Measurements from ENCODE around the gene PLXNA3.
A peak's percentile ranks its signal among the peaks of the same experiment; 100 is the strongest.

PLXNA3 gene

DNA sequence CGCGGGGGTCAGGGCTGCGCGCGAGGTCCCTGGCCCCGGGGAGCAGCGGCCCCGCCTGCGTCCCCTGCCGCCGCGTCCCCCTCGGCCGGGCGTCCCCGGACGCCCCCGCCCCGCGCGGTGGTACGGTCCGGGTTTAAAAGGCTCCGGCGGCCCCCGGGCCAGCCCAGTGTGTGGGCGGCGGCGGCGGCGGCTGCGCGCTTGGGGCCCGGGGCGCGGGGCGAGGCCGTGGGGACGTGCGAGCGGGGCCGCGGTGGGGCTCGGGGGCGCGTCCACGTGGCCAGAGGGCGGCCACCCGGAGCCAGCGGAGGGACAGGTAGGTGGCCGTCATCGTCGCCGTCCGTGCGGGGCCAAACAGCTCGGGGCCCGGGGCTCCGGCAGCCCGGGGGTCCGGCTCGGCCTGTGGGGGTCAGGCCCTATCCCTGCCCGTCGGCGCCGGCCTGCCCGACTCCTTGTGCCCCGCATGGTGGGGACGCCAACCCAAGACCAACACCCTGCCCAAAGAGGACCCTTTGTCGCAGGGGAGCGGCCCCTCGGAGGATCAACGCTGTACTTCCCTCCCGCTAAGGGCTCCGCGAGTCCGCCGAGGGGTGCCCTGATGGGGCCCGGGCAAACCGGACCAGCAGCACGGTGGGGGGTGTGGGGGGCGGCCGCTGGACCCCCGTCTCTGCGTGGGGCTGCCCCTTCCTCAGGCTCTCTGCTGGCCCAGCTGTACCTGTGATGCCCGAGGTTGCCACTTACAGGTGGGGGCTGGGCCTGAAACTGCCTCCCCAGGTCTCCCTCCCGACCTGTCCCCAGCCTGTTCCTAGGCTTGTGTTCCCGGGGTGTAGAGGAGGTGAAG is at the start of gene PLXNA3:
Gene PLXNA3, plus strand, starts transcription at position 166 of the 838 bp plus-strand sequence. CDS start 1,903 bp downstream, outside the sequence.
- peaks cover 0 to 6% (median 0%) of the 10 kb centered on the region in 5 donors for H3K27me3 ChIP-seq (ENCODE audit: control insufficient read depth in 5 of 5, insufficient read depth in 4 of 5, low read length in 5 of 5)
- H3K4me3 ChIP-seq (ENCODE audit: low read depth in 1 of 5, low read length in 5 of 5): peak within 1 kb of the TSS; percentile 59 to 74 (median 66)
- peaks cover 0 to 20% (median 12%) of the 10 kb centered on the region in 5 donors for H3K4me1 ChIP-seq (ENCODE audit: control insufficient read depth in 5 of 5, insufficient read depth in 5 of 5, low read length in 5 of 5)
- no peaks in the 10 kb centered on the region for H3K9me3 ChIP-seq (ENCODE audit: control insufficient read depth in 5 of 5, low read length in 5 of 5)
- H3K36me3 ChIP-seq (ENCODE audit: control insufficient read depth in 5 of 5, insufficient read depth in 5 of 5, low read length in 5 of 5): peaks cover 0 to 25% (median 14%) of the 10 kb centered on the region in 5 donors
- H3K27ac ChIP-seq (ENCODE audit: low read depth, low read length): no peak within 1 kb of the TSS
- peak within 1 kb of the TSS in 4 of 5 donors; percentile 54 to 73 (median 60) for H3K9ac ChIP-seq (ENCODE audit: low read length in 5 of 5)

- peaks cover 3 to 25% (median 18%) of the 10 kb centered on the region in 5 donors for H3K4me1 ChIP-seq (ENCODE audit: control insufficient read depth in 5 of 5, insufficient read depth in 5 of 5, low read length in 5 of 5)
- peak overlapping the region; percentile 22 to 81 (median 49) for H3K9ac ChIP-seq (ENCODE audit: low read length in 5 of 5)
- peak overlapping the region; percentile 33 to 63 (median 53) for H3K4me3 ChIP-seq (ENCODE audit: low read depth in 1 of 5, low read length in 5 of 5)
- H3K27ac ChIP-seq (ENCODE audit: low read depth, low read length): peak overlapping the region; percentile 65
- H3K9me3 ChIP-seq (ENCODE audit: control insufficient read depth in 5 of 5, low read length in 5 of 5): no peaks in the 10 kb centered on the region
- H3K27me3 ChIP-seq (ENCODE audit: control insufficient read depth in 5 of 5, insufficient read depth in 4 of 5, low read length in 5 of 5): peaks cover 0 to 18% (median 4%) of the 10 kb centered on the region in 5 donors
- H3K36me3 ChIP-seq (ENCODE audit: control insufficient read depth in 5 of 5, insufficient read depth in 5 of 5, low read length in 5 of 5): peaks cover 0 to 14% (median 3%) of the 10 kb centered on the region in 5 donors
Measured at GRCh38 chrX:154408659-154409221, 49.3 kb upstream of the PLXNA3 start.

DNA sequence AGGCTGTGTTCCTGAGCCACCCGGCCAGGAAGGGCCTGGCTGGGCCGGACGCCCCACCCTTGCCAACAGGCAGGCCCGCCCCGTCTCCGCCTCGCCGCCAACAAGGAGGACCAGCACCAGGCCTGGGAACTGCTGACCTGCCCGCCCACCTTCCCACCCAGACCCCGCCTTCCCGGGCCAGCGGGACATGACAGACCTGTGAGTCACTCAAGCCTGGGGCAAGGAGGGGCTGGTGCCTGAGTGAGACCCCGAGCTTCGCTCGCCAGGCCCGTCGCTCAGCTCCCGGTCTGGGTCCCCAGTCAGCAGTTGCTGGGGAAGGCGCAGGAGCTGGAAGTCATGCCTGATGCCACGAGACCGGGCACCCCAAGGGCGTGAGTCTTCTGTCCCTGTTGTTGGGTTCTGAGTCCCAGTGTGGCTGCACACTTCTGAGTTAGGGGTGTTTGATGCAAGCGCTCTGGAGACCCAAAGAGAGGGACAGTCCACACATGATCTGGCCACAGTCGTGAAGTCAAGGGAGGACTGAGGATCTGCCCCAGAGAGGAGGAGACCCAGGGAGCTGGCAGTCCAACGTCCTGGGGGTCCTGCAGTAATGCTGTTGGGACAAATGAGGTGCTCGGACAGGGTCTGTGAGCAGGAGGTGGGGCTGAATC is 48.7 kb upstream of the PLXNA3 start, which contains the start of gene DNASE1L1:
Gene DNASE1L1, minus strand, starts transcription at position 33 of the 650 bp plus-strand sequence. CDS start 3,686 bp downstream, outside the sequence.
- Histone ChIP-seq H3K27ac (ENCODE audit: low read depth, low read length) (peak within 1 kb of the TSS; percentile 74), H3K4me3 (ENCODE audit: low read depth in 1 of 5, low read length in 5 of 5) (peak within 1 kb of the TSS; percentile 33 to 63 (median 53)), H3K9me3 (ENCODE audit: control insufficient read depth in 5 of 5, low read length in 5 of 5) (no peaks in the 10 kb centered on the region), H3K36me3 (ENCODE audit: control insufficient read depth in 5 of 5, insufficient read depth in 5 of 5, low read length in 5 of 5) (peaks cover 0 to 15% (median 4%) of the 10 kb centered on the region in 5 donors), H3K4me1 (ENCODE audit: control insufficient read depth in 5 of 5, insufficient read depth in 5 of 5, low read length in 5 of 5) (peaks cover 3 to 25% (median 18%) of the 10 kb centered on the region in 5 donors), H3K27me3 (ENCODE audit: control insufficient read depth in 5 of 5, insufficient read depth in 4 of 5, low read length in 5 of 5) (peaks cover 0 to 19% (median 5%) of the 10 kb centered on the region in 5 donors), H3K9ac (ENCODE audit: low read length in 5 of 5) (peak within 1 kb of the TSS; percentile 22 to 81 (median 60))

GRCh38 chrX:154411981-154412340 is 46.1 kb upstream of the PLXNA3 start:
- Histone ChIP-seq H3K36me3 (ENCODE audit: control insufficient read depth in 5 of 5, insufficient read depth in 5 of 5, low read length in 5 of 5) (peaks cover 0 to 17% (median 4%) of the 10 kb centered on the region in 5 donors), H3K27ac (ENCODE audit: low read depth, low read length) (peak overlapping the region; percentile 60), H3K4me1 (ENCODE audit: control insufficient read depth in 5 of 5, insufficient read depth in 5 of 5, low read length in 5 of 5) (peaks cover 3 to 25% (median 18%) of the 10 kb centered on the region in 5 donors), H3K9me3 (ENCODE audit: control insufficient read depth in 5 of 5, low read length in 5 of 5) (no peaks in the 10 kb centered on the region), H3K4me3 (ENCODE audit: low read depth in 1 of 5, low read length in 5 of 5) (peak overlapping the region; percentile 32 to 74 (median 64)), H3K27me3 (ENCODE audit: control insufficient read depth in 5 of 5, insufficient read depth in 4 of 5, low read length in 5 of 5) (peaks cover 0 to 18% (median 5%) of the 10 kb centered on the region in 5 donors), H3K9ac (ENCODE audit: low read length in 5 of 5) (peak overlapping the region in 4 of 5 donors; percentile 48 to 70 (median 62))

DNA sequence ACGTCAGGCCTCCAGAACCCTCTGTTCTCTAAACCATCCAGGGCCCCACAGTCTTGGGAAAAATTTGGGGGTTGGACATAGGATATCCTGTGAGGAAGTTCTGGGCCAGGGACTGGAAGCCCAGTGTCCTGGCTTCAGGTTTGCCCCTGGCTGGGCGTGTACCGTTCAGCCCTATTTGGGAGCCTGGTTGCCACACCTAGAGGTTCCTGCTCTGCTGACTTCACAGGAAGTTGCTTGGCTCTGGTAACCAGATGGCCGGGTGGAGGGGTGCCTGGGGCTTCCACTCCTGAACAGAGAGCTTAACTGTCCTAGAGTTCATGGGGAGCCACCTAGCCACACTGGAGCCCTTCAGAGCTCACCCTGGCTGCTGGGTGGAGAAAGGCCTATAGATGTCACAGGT is 45.6 kb upstream of the PLXNA3 start:
- H3K36me3 ChIP-seq (ENCODE audit: control insufficient read depth in 5 of 5, insufficient read depth in 5 of 5, low read length in 5 of 5): peaks cover 0 to 17% (median 4%) of the 10 kb centered on the region in 5 donors
- no peaks in the 10 kb centered on the region for H3K9me3 ChIP-seq (ENCODE audit: control insufficient read depth in 5 of 5, low read length in 5 of 5)
- peaks cover 0 to 18% (median 5%) of the 10 kb centered on the region in 5 donors for H3K27me3 ChIP-seq (ENCODE audit: control insufficient read depth in 5 of 5, insufficient read depth in 4 of 5, low read length in 5 of 5)
- H3K27ac ChIP-seq (ENCODE audit: low read depth, low read length): peak overlapping the region; percentile 60
- H3K4me1 ChIP-seq (ENCODE audit: control insufficient read depth in 5 of 5, insufficient read depth in 5 of 5, low read length in 5 of 5): peaks cover 3 to 25% (median 18%) of the 10 kb centered on the region in 5 donors
- peak overlapping the region in 4 of 5 donors; percentile 32 to 74 (median 64) for H3K4me3 ChIP-seq (ENCODE audit: low read depth in 1 of 5, low read length in 5 of 5)
- peak overlapping the region in 2 of 5 donors; percentile 48 to 69 for H3K9ac ChIP-seq (ENCODE audit: low read length in 5 of 5)

DNA sequence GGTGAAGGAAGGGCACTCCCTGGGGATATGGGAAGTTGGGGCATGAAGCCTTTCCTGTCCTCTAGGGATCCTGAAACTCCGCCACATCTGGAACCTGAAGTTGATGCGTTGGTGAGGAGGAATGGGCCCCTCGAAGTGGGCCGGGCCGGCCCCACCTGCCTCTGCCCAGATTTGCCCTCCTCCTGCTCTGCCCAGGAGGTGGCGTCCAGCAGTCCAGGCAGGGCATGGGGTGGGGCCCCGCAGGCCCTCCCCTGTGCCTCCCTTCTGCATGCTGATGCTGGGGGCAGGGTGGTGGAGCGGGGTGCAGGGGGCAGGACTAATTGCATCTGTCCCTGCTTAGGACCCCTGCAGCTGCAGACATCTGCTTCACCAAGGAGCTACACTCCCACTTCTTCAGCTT is 44.9 kb upstream of the PLXNA3 start:
- H3K4me1 ChIP-seq (ENCODE audit: control insufficient read depth in 5 of 5, insufficient read depth in 5 of 5, low read length in 5 of 5): peaks cover 3 to 25% (median 18%) of the 10 kb centered on the region in 5 donors
- H3K36me3 ChIP-seq (ENCODE audit: control insufficient read depth in 5 of 5, insufficient read depth in 5 of 5, low read length in 5 of 5): peaks cover 0 to 17% (median 4%) of the 10 kb centered on the region in 5 donors
- no peak overlapping the region for H3K9ac ChIP-seq (ENCODE audit: low read length in 5 of 5)
- H3K27me3 ChIP-seq (ENCODE audit: control insufficient read depth in 5 of 5, insufficient read depth in 4 of 5, low read length in 5 of 5): peaks cover 0 to 18% (median 5%) of the 10 kb centered on the region in 5 donors
- no peaks in the 10 kb centered on the region for H3K9me3 ChIP-seq (ENCODE audit: control insufficient read depth in 5 of 5, low read length in 5 of 5)
- no peak overlapping the region for H3K27ac ChIP-seq (ENCODE audit: low read depth, low read length)
- H3K4me3 ChIP-seq (ENCODE audit: low read depth in 1 of 5, low read length in 5 of 5): no peak overlapping the region

GRCh38 chrX:154417157-154417556 is 40.9 kb upstream of the PLXNA3 start:
- peaks cover 0 to 14% (median 5%) of the 10 kb centered on the region in 5 donors for H3K27me3 ChIP-seq (ENCODE audit: control insufficient read depth in 5 of 5, insufficient read depth in 4 of 5, low read length in 5 of 5)
- H3K9ac ChIP-seq (ENCODE audit: low read length in 5 of 5): no peak overlapping the region
- H3K4me1 ChIP-seq (ENCODE audit: control insufficient read depth in 5 of 5, insufficient read depth in 5 of 5, low read length in 5 of 5): peaks cover 0 to 13% (median 9%) of the 10 kb centered on the region in 5 donors
- no peak overlapping the region for H3K4me3 ChIP-seq (ENCODE audit: low read depth in 1 of 5, low read length in 5 of 5)
- no peaks in the 10 kb centered on the region for H3K9me3 ChIP-seq (ENCODE audit: control insufficient read depth in 5 of 5, low read length in 5 of 5)
- H3K27ac ChIP-seq (ENCODE audit: low read depth, low read length): no peak overlapping the region
- H3K36me3 ChIP-seq (ENCODE audit: control insufficient read depth in 5 of 5, insufficient read depth in 5 of 5, low read length in 5 of 5): peaks cover 0 to 35% (median 15%) of the 10 kb centered on the region in 5 donors

GRCh38 chrX:154419189-154419588 is 38.9 kb upstream of the PLXNA3 start:
- Histone ChIP-seq H3K4me1 (ENCODE audit: control insufficient read depth in 5 of 5, insufficient read depth in 5 of 5, low read length in 5 of 5) (peaks cover 0 to 5% (median 0%) of the 10 kb centered on the region in 5 donors), H3K9me3 (ENCODE audit: control insufficient read depth in 5 of 5, low read length in 5 of 5) (no peaks in the 10 kb centered on the region), H3K4me3 (ENCODE audit: low read depth in 1 of 5, low read length in 5 of 5) (no peak overlapping the region), H3K27me3 (ENCODE audit: control insufficient read depth in 5 of 5, insufficient read depth in 4 of 5, low read length in 5 of 5) (peaks cover 0 to 8% (median 2%) of the 10 kb centered on the region in 5 donors), H3K9ac (ENCODE audit: low read length in 5 of 5) (no peak overlapping the region), H3K36me3 (ENCODE audit: control insufficient read depth in 5 of 5, insufficient read depth in 5 of 5, low read length in 5 of 5) (peaks cover 0 to 28% (median 11%) of the 10 kb centered on the region in 5 donors), H3K27ac (ENCODE audit: low read depth, low read length) (no peak overlapping the region)

- peaks cover 0 to 8% (median 2%) of the 10 kb centered on the region in 5 donors for H3K27me3 ChIP-seq (ENCODE audit: control insufficient read depth in 5 of 5, insufficient read depth in 4 of 5, low read length in 5 of 5)
- no peaks in the 10 kb centered on the region for H3K9me3 ChIP-seq (ENCODE audit: control insufficient read depth in 5 of 5, low read length in 5 of 5)
- H3K4me1 ChIP-seq (ENCODE audit: control insufficient read depth in 5 of 5, insufficient read depth in 5 of 5, low read length in 5 of 5): peaks cover 0 to 5% (median 0%) of the 10 kb centered on the region in 5 donors
- no peak overlapping the region for H3K27ac ChIP-seq (ENCODE audit: low read depth, low read length)
- no peak overlapping the region for H3K4me3 ChIP-seq (ENCODE audit: low read depth in 1 of 5, low read length in 5 of 5)
- H3K36me3 ChIP-seq (ENCODE audit: control insufficient read depth in 5 of 5, insufficient read depth in 5 of 5, low read length in 5 of 5): peaks cover 0 to 27% (median 11%) of the 10 kb centered on the region in 5 donors
- no peak overlapping the region for H3K9ac ChIP-seq (ENCODE audit: low read length in 5 of 5)
Measured at GRCh38 chrX:154419688-154420401, 38.2 kb upstream of the PLXNA3 start.

All from subcutaneous abdominal adipose tissue (tissue), 5 donors.